ENCODE data around the gene TPRN. TPM values are rescaled to one million over a fixed set of nuclear protein-coding genes. Genes with fewer than 3 reads are reported as not detected.

TPRN gene
- total and polyA plus RNA-seq, 2 donors (not counting 3 experiments of a cell fraction or from before 2014, with no cell fraction given) = 4.3 to 12.4 TPM

DNA sequence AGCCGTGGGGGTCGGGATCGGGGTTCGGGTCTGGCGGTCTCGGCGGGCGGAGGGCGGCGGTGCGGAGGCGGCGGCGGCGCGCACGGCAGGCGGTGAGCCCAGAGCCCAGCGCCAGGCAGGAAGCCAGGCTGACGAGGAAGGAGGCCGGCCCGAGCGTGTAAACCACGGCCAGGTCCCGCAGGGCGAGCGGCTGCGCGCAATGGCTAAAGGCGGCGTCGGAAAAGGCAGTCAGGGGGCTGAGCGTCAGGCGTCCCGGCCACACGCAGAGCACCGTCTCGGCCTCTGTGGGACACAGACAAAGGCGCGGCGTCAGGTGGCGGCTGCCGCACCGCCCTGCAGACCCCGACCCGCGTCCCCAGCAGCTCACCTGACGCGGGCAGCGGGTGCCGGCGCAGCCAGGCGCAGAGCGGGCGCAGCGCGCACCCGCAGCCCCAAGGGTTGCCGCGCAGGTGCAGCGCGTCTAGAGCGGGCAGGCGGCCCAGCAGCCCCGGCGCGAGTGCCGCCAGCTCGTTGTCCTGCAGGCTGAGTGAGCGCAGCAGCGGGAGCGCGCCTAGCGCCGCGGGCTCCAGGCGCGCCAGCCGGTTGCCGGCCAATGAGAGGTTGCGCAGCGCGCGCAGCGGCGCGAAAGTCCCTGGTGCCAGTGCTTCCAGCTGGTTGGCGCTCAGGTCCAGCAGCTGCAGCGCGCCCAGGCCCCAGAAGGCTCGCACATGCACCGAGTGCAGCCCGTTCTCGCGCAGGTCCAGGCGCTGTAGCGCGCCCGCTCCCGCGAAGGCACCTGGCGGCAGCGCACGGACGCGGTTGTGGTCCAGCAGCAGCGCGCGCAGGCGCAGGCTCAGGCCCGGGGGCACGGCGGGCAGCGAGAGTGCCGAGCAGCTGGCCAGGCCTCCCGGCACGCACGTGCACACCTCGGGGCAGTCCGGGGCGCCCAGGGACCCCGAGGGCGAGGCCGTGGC lies 31.4 kb downstream of the TPRN start:
- CTCF ChIA-PET = interaction anchor here (1.1 kb wide), 1 partner anchor 36 kb away, joined by 3 read pairs; no protein-coding TSS in a partner anchor

DNA sequence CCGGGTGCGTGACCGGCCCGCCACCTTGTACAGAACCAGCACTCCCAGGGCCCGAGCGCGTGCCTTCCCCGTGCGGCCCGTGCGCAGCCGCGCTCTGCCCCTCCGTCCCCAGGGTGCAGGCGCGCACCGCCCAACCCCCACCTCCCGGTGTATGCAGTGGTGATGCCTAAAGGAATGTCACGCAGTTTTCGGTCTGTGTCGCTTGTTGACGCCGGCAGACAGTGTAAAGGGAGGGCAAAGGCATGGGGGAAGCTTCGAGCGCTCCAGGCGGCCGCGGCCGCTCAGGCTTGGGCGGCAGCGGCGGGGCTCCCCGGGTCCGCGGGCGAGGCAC lies 32.0 kb downstream of the TPRN start:
- TF ChIP-seq FOS (IDR thresholded peaks at IDR 0.05; ENCODE audit: borderline replicate concordance, insufficient read depth, low read length) (no peak), EZH2 (IDR thresholded peaks at IDR 0.05; ENCODE audit: borderline replicate concordance, low read depth, low read length, severe bottlenecking) (peak; percentile 78)
- H3K79me2 ChIP-seq (ENCODE audit: control insufficient read depth, insufficient read depth, low read length) = no peaks in the 10 kb centered on the region
- POLR2A ChIA-PET = no interaction called here
- H3K4me3 ChIP-seq (replicated peaks in 1 of 3; ENCODE audit: insufficient read depth in 1 of 3, low read depth in 1 of 3, low read length in 3 of 3) = no peak overlapping the region
- BruUV-seq (replicated peaks) = no TSS peak
- FAIRE-seq (no peak), DNase-seq (ENCODE audit: low read depth, low spot score) (no peak)
- CTCF ChIA-PET = no interaction called here
- no peaks in the 10 kb centered on the region for H3K36me3 ChIP-seq (ENCODE audit: control insufficient read depth in 2 of 2, extremely low read depth in 1 of 2, insufficient read depth in 2 of 2, low read length in 2 of 2)
- H3K27ac ChIP-seq (ENCODE audit: insufficient read depth, low read depth, low read length) = no peak overlapping the region
- H3K9me3 ChIP-seq (replicated peaks; ENCODE audit: control insufficient read depth, insufficient read depth, low read length) = no peaks in the 10 kb centered on the region
- no peaks in the 10 kb centered on the region for H3K4me1 ChIP-seq (ENCODE audit: control insufficient read depth, extremely low read depth, insufficient read depth, low read length)
- H3K4me2 ChIP-seq (ENCODE audit: insufficient read depth, low read length) = no peak overlapping the region
- H3K27me3 ChIP-seq (ENCODE audit: control insufficient read depth in 2 of 2, insufficient read depth in 2 of 2, low read length in 2 of 2) = peaks cover 23 to 29% of the 10 kb centered on the region in 2 experiments
- no peaks in the 10 kb centered on the region for H3K9me1 ChIP-seq (replicated peaks; ENCODE audit: control insufficient read depth, extremely low read depth, insufficient read depth, low read length)
- dilution Hi-C loops (cut with MboI; ENCODE audit: extremely low pct_ligation_motif_present, low sequenced_read_pairs) (no loop called here), intact Hi-C loops (cut with micrococcal nuclease) (no loop called here)
- H2AFZ ChIP-seq (ENCODE audit: low read depth, low read length) = no peak overlapping the region
- no peak overlapping the region for H3K9ac ChIP-seq (replicated peaks; ENCODE audit: extremely low read depth, insufficient read depth, low read length)
- H4K20me1 ChIP-seq (replicated peaks; ENCODE audit: control insufficient read depth, extremely low read depth, insufficient read depth, low read length) = no peaks in the 10 kb centered on the region

More for the DNA sequence above, 31.4 kb downstream of the TPRN start:
- Histone ChIP-seq H3K4me2 (ENCODE audit: insufficient read depth, low read length) (peak overlapping the region; percentile 32), H3K9me1 (replicated peaks; ENCODE audit: control insufficient read depth, extremely low read depth, insufficient read depth, low read length) (no peaks in the 10 kb centered on the region), H2AFZ (ENCODE audit: low read depth, low read length) (no peak overlapping the region), H4K20me1 (replicated peaks; ENCODE audit: control insufficient read depth, extremely low read depth, insufficient read depth, low read length) (no peaks in the 10 kb centered on the region), H3K79me2 (ENCODE audit: control insufficient read depth, insufficient read depth, low read length) (no peaks in the 10 kb centered on the region), H3K9me3 (replicated peaks; ENCODE audit: control insufficient read depth, insufficient read depth, low read length) (no peaks in the 10 kb centered on the region), H3K27me3 (ENCODE audit: control insufficient read depth in 2 of 2, insufficient read depth in 2 of 2, low read length in 2 of 2) (peaks cover 23 to 29% of the 10 kb centered on the region in 2 experiments), H3K4me3 (replicated peaks in 1 of 3; ENCODE audit: insufficient read depth in 1 of 3, low read depth in 1 of 3, low read length in 3 of 3) (peak overlapping the region in 2 of 3 experiments; percentile 5 to 10), H3K27ac (ENCODE audit: insufficient read depth, low read depth, low read length) (no peak overlapping the region), H3K4me1 (ENCODE audit: control insufficient read depth, extremely low read depth, insufficient read depth, low read length) (no peaks in the 10 kb centered on the region), H3K9ac (replicated peaks; ENCODE audit: extremely low read depth, insufficient read depth, low read length) (no peak overlapping the region), H3K36me3 (ENCODE audit: control insufficient read depth in 2 of 2, extremely low read depth in 1 of 2, insufficient read depth in 2 of 2, low read length in 2 of 2) (no peaks in the 10 kb centered on the region)
- BruUV-seq (replicated peaks) = no TSS peak
- DNase-seq (ENCODE audit: low read depth, low spot score) = peak; percentile 39
- intact Hi-C loops (cut with micrococcal nuclease) (no loop called here), dilution Hi-C loops (cut with MboI; ENCODE audit: extremely low pct_ligation_motif_present, low sequenced_read_pairs) (no loop called here)
- FAIRE-seq = peak; percentile 18
- TF ChIP-seq MYC (IDR thresholded peaks at IDR 0.05; ENCODE audit: low read depth, low read length) = no peak
- no peak for TF ChIP-seq FOS (IDR thresholded peaks at IDR 0.05; ENCODE audit: borderline replicate concordance, insufficient read depth, low read length)
- peak; percentile 63 for TF ChIP-seq EZH2 (IDR thresholded peaks at IDR 0.05; ENCODE audit: borderline replicate concordance, low read depth, low read length, severe bottlenecking)
- TF ChIP-seq POLR2AphosphoS5 (IDR thresholded peaks at IDR 0.05; ENCODE audit: insufficient read depth, low read depth, low read length) = no peak
- TF ChIP-seq, protein P1, sequence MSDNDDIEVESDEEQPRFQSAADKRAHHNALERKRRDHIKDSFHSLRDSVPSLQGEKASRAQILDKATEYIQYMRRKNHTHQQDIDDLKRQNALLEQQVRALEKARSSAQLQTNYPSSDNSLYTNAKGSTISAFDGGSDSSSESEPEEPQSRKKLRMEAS (IDR thresholded peaks at IDR 0.05; ENCODE audit: insufficient read depth, insufficient read length) = no peak
- TF ChIP-seq GATA2 (IDR thresholded peaks at IDR 0.05; ENCODE audit: insufficient read depth, insufficient read length, low read depth, low read length) = no peak
- TF ChIP-seq POLR2A (IDR thresholded peaks at IDR 0.05; ENCODE audit: low read depth, low read length) = no peak
- POLR2A ChIA-PET = no interaction called here
